SJCRH30 (cell line): ENCODE measurements around the gene NCOA1. TPM values are rescaled to one million over a fixed set of nuclear protein-coding genes. Genes with fewer than 3 reads are reported as not detected.

Experiments used
- DNase-seq, 2 experiments: peaks; one replicate each; pipeline ENCODE4 v3.0.0-alpha.2; 2015 to 2020
- H3K27ac ChIP-seq: fragments of 250-450 bp; sonication (Bioruptor Pico); 2 replicates; pipeline ENCODE4 v1.5.1; 2020; ENCODE audit warnings: mild to moderate bottlenecking, moderate library complexity
- H3K27me3 ChIP-seq: fragments of 250-450 bp; sonication (Bioruptor Pico); 2 replicates; pipeline ENCODE4 v1.5.1; 2020; ENCODE audit warnings: mild to moderate bottlenecking, moderate library complexity
- H3K36me3 ChIP-seq: fragments of 250-450 bp; sonication (Bioruptor Pico); 2 replicates; pipeline ENCODE4 v1.5.1; 2020; ENCODE audit warnings: mild to moderate bottlenecking, moderate library complexity
- H3K4me1 ChIP-seq: fragments of 250-450 bp; sonication (Bioruptor Pico); 2 replicates; pipeline ENCODE4 v1.5.1; 2020; ENCODE audit warnings: mild to moderate bottlenecking, moderate library complexity
- H3K4me3 ChIP-seq: fragments of 250-450 bp; sonication (Bioruptor Pico); 2 replicates; pipeline ENCODE4 v1.5.1; 2020; ENCODE audit warnings: mild to moderate bottlenecking, moderate library complexity
- H3K9me3 ChIP-seq: fragments of 250-450 bp; sonication (Bioruptor Pico); replicated peaks from 2 replicates; pipeline ENCODE4 v1.5.1; 2020; ENCODE audit warnings: mild to moderate bottlenecking, moderate library complexity
- total RNA-seq: library from RNA; depleted of rRNA; stranded (reverse); fragments of >200 nt; shearing (Covaris generic); gene quantifications from 2 replicates; pipeline ENCODE4 v1.2.3, GENCODE V29; 2014

The NCOA1 gene
- total RNA-seq, 1 experiment from 2014 or later, result 121 TPM

DNA sequence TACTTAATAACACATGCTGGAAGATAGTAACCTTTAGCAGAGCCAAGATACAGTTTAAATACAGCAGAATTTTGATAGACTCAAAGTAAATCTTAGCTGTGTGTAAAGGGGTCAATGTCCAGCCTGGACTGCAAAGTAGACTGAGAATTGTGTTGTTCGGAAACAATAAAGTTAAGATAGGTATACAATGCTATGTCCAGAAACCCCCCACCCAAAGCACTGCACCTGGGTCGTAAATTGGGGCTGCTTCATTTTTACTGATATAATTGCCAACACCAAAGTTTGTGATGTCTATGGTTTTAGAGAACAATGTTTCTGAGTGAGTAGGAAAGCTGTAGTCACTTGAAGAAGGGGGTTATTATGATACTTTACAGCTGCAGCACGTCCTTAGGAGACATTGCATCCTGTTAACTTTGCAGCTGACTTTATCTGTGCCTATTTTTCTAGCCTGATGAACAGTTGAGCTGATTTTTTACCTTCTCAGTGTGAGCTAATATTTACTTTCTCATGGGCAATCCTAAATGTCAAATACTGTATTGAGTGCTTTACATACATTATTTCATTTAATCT lies 4.3 kb upstream of the NCOA1 start:
- 0 out of 2 replicates have a peak, but pooled peaks cover 2% of the 10 kb centered on the region for H3K9me3 ChIP-seq
- no peaks in the 10 kb centered on the region for H3K36me3 ChIP-seq
- no peak overlapping the region for H3K4me3 ChIP-seq
- DNase-seq, result no peak
- no peaks in the 10 kb centered on the region for H3K27me3 ChIP-seq
- H3K4me1 ChIP-seq, result peaks cover 18% of the 10 kb centered on the region
- no peak overlapping the region for H3K27ac ChIP-seq

DNA sequence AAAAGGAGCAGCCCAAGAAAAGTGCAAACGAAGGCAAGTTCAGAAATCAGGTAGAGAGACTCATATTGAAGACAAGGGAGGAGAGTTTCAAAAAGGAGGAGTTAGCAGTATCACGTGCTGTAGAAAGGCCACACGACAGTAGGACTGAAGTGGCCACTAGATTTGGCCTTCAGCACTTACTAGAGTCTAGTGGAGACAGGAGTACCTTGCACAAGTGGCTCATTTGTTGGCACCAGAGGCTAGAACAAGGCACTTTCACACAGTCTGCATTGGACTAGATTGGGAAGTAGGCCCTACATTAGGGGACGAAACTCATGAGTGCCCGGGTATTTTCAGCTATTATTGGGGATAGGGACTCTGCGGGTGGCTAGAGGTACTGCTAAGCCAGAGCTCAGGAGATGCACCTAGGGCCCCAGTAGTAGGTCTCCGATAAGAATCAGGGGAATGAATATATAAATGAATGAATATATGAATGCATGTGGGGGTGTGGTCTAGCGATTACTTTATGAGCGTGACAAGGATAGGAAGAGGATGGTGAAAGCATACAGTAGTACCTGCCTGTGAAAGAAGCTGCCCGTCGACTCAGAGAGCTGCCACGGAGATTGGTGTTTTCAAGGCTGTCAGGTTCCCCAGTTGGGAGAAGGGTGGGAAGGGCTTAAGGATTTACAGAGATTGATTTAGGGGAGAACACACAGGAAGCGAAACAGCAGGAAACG lies 1.4 kb upstream of the NCOA1 start:
- Histone ChIP-seq H3K36me3 (no peaks in the 10 kb centered on the region), H3K4me3 (peak overlapping the region; percentile 81), H3K27ac (peak overlapping the region; percentile 90), H3K9me3 (no peaks in the 10 kb centered on the region), H3K27me3 (no peaks in the 10 kb centered on the region), H3K4me1 (peaks cover 32% of the 10 kb centered on the region)
- peak; percentile 44 to 90 for DNase-seq

DNA sequence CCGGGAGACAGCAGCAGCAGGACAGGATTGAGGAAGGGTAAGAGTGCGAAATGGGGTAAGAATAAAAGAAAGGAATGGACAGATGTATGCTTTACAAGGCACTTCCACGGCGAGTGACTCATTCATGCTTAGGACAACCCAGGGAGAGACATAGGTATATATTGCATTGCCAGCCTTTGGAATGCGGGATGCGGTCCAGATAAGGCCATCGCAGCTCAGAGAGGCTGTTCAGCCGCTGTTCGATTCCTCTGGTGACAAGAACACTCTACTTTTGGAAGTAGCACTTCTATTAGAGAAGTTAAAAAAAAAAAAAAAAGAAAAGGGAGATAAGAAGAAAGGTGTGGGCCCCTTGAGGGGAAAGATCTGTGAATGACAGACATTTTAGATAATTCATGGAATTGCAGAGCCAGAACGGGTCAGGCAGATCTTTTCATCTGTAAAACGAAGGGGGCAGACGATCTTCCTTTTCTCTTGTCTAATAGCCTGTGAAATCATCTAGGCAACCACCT lies 819 bp upstream of the NCOA1 start:
- Histone ChIP-seq H3K36me3 (no peaks in the 10 kb centered on the region), H3K27ac (peak overlapping the region; percentile 90), H3K4me1 (peaks cover 28% of the 10 kb centered on the region), H3K9me3 (no peaks in the 10 kb centered on the region), H3K27me3 (no peaks in the 10 kb centered on the region), H3K4me3 (peak overlapping the region; percentile 81)
- peak in 1 of 2 experiments; percentile 84 for DNase-seq

DNA sequence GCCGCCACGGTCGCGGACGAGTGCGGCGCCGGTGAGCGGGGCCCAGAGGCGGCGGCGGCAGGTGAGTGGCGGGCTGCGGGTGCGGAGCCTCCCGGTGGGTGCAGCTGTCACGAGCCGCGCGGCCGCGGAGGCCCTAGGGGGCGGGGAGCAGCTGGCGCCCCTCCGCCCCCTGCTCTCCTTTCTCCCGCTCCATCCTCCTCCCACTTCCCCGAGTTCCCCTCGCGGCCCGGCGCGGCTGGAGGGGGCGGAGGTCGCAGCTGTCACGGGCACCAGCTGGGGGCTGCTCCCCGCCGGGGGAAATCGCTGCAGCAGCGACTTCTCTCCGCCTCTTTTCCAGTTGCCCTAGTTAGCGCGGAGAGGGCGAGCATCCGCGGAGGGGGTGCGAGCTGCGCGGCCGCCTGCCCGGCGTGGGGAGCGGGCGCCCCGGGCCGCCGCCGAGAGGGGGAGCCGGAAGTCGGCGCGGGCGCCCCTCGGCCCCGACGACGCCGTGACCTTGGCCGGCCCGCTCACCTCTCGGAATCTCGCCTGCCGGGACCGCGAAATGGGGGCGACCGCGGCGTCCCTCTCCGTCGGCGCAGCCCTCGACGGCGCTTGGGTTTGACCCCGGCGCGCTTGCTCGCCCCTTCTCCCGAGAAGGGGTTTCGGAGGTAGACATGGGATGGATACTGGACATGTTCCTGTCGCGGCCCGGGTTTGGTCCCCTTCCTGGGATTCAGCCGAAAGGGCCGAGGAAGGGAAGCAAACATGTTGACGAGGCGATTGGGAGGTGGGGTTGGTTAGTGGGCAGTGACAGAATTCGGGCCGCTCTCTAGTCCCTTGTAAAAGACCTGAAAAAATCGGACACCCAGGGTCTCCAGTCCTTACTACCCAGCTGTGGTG lies 727 bp downstream of the NCOA1 start:
- H3K36me3 ChIP-seq, result peaks cover 5% of the 10 kb centered on the region
- H3K4me3 ChIP-seq, result peak overlapping the region; percentile 81
- peak; percentile 98 for DNase-seq
- H3K27ac ChIP-seq, result peak overlapping the region; percentile 85
- H3K27me3 ChIP-seq, result no peaks in the 10 kb centered on the region
- peaks cover 26% of the 10 kb centered on the region for H3K4me1 ChIP-seq
- H3K9me3 ChIP-seq, result no peaks in the 10 kb centered on the region

DNA sequence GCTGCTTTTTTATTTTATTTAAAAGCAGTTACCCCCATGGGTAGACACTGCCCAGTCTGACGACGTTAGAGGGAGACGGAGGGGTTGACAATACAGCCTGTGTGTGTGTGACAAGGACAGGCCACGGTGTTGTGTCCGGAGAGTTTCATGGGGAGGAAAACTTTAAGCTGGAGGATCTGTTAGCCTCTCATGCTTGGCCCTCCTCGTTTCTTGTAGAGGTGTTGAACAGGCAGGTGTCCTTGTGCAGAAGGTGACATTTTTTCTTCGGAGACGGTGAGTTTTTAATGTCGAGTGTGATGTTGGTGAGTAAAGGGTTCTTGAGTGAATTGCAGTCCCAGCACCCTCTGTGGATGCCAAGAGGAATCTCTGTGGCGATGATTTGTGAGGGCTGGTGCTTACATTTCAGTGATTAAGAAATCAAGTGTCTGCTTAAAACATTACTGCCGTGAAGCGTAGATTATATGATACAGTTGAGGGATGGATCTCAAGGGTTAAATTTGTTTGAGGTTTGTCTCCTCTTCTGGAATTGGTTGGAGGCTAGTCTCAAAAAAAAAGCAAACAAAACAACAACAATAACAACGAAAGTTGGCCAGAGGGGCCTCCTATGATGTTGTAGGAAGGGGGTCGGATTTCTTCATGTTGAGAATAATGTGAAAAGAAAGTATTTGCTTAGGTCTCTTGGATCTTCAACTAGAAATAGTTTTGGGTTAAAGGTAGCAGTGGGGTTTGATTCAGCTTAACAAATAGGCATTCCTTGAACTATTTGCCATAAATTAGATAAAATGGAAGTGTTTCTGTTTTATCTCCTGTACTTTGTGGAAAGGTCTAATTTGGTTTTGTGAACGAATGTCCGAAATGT lies 1.6 kb downstream of the NCOA1 start:
- Histone ChIP-seq H3K36me3 (peaks cover 7% of the 10 kb centered on the region), H3K4me1 (peaks cover 26% of the 10 kb centered on the region), H3K4me3 (peak overlapping the region; percentile 81), H3K9me3 (no peaks in the 10 kb centered on the region), H3K27ac (peak overlapping the region; percentile 85), H3K27me3 (no peaks in the 10 kb centered on the region)
- peak; percentile 33 to 56 for DNase-seq

DNA sequence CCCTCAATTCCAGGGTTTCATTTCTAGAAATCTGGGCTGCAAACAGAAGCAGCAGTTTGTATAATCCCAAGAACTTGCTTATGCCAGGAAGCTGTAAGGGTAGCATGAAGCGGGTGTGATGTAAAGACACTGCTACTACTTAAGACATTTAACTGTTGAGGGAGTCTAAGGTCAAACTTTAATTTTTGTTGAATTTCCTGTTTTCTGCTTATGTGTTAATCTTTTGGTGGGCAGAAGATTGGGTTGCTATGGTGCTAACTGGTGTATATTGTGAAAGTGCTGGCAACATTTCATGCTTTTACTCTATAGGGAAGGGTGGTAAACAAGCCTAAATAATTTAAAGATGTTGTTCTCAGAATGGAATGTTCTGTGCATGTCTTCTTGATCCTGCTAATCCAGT lies 2.7 kb downstream of the NCOA1 start:
- Histone ChIP-seq H3K27me3 (no peaks in the 10 kb centered on the region), H3K36me3 (peaks cover 7% of the 10 kb centered on the region), H3K4me3 (peak overlapping the region; percentile 81), H3K4me1 (peaks cover 26% of the 10 kb centered on the region), H3K27ac (peak overlapping the region; percentile 1; the same call in 1 of the 2 replicates), H3K9me3 (no peaks in the 10 kb centered on the region)
- peak in 1 of 2 experiments; percentile 42 for DNase-seq

DNA sequence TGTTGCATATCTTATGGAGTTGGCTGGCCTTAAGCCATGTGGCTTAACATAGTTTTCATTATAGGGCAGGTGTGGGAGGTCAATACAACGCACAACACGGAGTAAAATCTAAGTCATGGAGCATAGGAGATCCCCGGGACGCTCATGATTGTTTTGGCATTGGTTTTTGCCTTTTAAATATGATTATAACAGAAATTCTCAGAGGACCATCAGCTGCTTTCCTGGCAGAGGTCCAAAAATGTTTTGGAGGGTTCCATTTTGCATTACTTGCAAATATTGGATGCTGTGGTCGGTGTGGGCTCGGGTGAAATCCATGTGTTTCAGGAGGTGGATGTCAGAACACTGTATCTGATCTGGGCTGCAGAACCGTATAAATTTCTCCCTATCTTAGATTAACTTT lies 3.4 kb downstream of the NCOA1 start:
- no peaks in the 10 kb centered on the region; the same call in 1 of the 2 replicates for H3K9me3 ChIP-seq
- DNase-seq, result peak; percentile 49 to 70
- no peak overlapping the region for H3K27ac ChIP-seq
- peaks cover 21% of the 10 kb centered on the region for H3K4me1 ChIP-seq
- peaks cover 7% of the 10 kb centered on the region for H3K36me3 ChIP-seq
- H3K27me3 ChIP-seq, result no peaks in the 10 kb centered on the region
- H3K4me3 ChIP-seq, result peak overlapping the region; percentile 81

DNA sequence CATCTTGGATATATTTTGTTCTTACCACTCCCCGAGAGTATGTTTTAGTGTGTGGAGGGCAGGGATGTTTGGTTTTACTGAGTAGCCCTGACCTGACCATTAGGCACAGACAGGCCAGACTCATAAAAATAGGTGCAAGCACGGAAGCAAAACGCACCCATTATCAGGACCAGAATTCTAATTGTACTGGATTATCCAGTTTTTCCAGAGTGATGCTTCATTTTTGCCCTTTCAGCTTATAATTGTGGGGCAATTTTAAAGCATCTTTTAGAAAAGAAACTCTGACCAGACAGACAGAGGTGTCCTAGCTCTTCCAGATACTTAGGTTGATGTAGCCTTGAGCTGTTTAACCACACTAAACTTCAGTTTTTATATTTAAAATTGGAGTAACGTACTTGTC lies 4.4 kb downstream of the NCOA1 start:
- DNase-seq, result no peak
- no peak overlapping the region for H3K27ac ChIP-seq
- no peaks in the 10 kb centered on the region; the same call in 1 of the 2 replicates for H3K9me3 ChIP-seq

DNA sequence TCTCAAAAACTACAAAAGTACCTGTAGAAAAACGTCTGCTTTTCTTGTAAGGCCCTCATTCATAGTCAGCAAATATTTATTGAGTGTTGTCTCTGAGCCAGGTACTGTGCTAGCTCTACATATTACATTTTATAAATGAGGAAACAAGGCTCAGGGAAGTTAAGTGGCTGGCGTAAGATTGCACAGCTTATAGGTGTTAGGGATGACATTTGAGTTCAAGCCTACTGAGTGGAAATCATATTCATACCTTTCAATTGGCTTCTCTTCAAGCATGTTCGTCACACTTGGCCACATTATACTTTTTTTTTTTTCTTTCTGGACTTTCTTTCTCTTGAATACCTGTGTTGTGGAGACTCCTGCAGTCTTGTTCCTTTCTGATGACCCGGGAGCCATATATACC lies 5.9 kb downstream of the NCOA1 start:
- no peak overlapping the region for H3K27ac ChIP-seq
- DNase-seq, result no peak
- H3K36me3 ChIP-seq, result peaks cover 15% of the 10 kb centered on the region
- no peaks in the 10 kb centered on the region for H3K27me3 ChIP-seq
- peaks cover 19% of the 10 kb centered on the region for H3K4me1 ChIP-seq
- no peak overlapping the region for H3K4me3 ChIP-seq
- no peaks in the 10 kb centered on the region; the same call in 1 of the 2 replicates for H3K9me3 ChIP-seq

More for the DNA sequence above, 4.4 kb downstream of the NCOA1 start:
- Histone ChIP-seq H3K4me1 (peaks cover 19% of the 10 kb centered on the region), H3K27me3 (no peaks in the 10 kb centered on the region), H3K4me3 (no peak overlapping the region), H3K36me3 (peaks cover 10% of the 10 kb centered on the region)

DNA sequence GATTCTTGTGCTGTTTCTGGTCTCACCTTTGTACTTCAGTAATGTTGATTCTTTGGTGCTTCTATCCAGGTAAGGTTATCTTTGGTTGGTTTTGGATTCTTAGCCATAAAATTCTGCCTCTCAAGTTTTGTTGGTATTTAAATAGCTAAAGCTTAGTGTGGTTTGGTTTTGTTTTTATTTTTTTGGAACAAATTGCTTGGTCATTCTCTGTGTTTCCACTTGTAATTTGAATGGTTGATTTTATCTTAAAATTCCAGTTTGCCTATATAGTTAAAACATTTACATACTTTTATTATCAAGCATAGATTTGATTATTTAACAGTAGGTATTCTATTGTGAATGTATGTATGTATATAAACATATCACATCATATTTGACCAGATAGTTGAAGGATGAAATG lies 6.6 kb downstream of the NCOA1 start:
- H3K9me3 ChIP-seq, result no peaks in the 10 kb centered on the region; the same call in 1 of the 2 replicates
- no peak overlapping the region for H3K4me3 ChIP-seq
- peaks cover 15% of the 10 kb centered on the region for H3K36me3 ChIP-seq
- H3K27ac ChIP-seq, result no peak overlapping the region
- H3K27me3 ChIP-seq, result no peaks in the 10 kb centered on the region
- no peak for DNase-seq
- peaks cover 19% of the 10 kb centered on the region for H3K4me1 ChIP-seq

DNA sequence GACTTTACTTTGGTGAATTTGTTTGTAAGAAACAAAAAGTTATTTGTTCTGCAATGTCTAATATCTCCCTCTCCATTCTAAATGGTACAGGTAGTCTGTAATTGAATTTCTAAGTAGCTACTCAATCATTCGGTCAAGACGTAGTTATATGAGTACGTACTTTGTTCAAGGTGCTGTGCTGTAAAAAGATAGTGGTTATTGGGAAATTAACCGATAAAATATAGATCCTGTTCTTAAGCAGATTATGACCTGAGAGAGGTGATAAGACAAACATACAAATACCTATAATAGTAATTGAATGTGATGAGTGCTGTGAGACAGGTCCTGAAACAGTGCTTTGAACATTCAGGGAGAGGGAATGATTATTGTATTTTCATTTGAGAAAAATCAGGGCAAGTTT lies 7.1 kb downstream of the NCOA1 start:
- Histone ChIP-seq H3K4me3 (no peak overlapping the region), H3K36me3 (peaks cover 15% of the 10 kb centered on the region), H3K27ac (no peak overlapping the region), H3K4me1 (peaks cover 19% of the 10 kb centered on the region), H3K9me3 (peaks cover 3% of the 10 kb centered on the region; the same call in 1 of the 2 replicates), H3K27me3 (no peaks in the 10 kb centered on the region)
- DNase-seq, result no peak

DNA sequence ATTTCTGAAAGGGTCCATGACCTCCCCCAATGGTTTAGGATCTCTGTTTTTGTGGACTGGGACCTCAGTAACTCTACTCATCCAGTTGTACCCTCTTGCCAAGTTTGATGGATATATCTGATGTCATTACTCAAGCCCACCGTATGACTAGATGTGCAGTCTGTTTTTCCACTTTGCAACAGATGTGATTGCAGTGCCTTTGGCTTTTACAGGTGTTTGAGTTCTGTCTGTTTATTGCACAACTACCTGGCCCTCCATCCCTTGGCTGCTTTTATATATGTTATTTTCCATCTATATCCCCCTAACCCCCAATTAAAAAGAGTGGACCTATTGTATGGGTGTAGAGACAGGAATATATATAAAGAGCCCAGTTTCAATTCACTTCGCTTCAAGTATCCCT lies 10.8 kb downstream of the NCOA1 start:
- no peak overlapping the region for H3K27ac ChIP-seq
- H3K4me1 ChIP-seq, result no peaks in the 10 kb centered on the region
- no peak for DNase-seq
- H3K27me3 ChIP-seq, result no peaks in the 10 kb centered on the region
- H3K9me3 ChIP-seq, result peaks cover 3% of the 10 kb centered on the region; the same call in 1 of the 2 replicates
- H3K36me3 ChIP-seq, result peaks cover 24% of the 10 kb centered on the region
- H3K4me3 ChIP-seq, result no peak overlapping the region

DNA sequence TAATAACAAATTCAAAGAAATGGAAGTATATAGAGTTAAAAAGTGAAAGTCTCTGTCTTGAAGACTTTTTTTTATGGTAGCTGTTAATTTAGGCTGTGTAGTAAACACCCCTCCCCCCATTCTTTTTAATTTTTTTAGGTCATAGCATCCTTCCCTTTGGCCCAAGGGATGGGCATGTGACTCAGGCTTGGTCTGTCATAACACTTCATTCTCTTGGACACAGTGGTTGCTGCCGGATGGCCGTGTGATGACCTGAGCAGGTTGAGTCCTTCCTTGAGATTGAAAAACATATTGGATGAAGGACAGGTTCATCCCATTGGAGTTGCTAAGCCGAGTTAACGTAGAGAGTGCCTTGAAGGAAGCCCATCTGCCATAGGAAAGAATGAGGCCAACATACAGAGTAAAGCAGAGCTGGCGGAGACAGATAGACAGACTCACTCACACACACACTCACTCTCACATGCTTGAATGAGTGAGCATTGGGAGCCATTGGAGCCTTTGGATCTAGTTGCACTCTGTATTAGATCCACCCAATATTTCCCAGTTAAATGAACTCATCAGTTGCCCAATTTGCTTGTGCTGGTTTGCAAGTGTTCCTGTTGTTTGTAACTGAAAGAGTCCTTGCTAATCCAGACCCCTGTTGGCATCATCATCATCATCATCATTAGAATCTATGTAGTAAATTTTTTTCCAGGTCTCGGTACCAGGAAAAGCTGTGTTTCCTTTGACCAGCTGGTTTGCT lies 14.7 kb downstream of the NCOA1 start:
- Histone ChIP-seq H3K9me3 (0 out of 2 replicates have a peak, but pooled peaks cover 3% of the 10 kb centered on the region), H3K27ac (no peak overlapping the region), H3K4me3 (no peak overlapping the region), H3K27me3 (no peaks in the 10 kb centered on the region), H3K4me1 (no peaks in the 10 kb centered on the region), H3K36me3 (peaks cover 24% of the 10 kb centered on the region)
- DNase-seq, result no peak
